Measurements from ENCODE around the gene DLX5.

DNA sequence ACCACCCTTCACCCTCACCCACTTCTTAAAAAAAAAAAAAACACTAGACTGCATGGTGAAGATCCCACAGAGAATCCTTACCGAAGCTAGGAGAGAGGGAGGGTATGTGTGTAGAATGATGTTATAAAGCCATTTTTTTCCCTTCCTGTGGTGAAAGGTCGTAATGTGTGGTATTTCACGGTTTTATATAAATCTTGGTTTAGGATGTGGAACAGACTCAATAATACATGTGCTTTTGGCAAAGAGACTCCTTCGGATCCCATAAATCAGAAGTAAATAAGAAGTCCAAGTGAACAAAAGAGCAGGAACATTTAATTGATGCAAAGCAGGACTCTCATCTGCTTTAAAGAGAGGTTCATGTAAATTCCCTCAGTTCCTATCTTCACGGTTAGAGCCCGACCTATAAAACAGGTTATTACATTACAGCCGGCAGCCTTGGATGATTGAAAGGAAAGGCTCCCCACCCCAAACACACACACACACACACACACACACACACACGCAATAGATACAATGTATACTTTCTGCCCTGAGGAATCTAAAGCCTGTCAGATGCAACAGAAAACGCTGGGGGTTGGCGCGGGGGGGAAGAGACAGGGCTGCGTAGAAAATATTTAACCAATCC lies 8.8 kb downstream of the DLX5 start:
- TF ChIP-seq, protein P1, sequence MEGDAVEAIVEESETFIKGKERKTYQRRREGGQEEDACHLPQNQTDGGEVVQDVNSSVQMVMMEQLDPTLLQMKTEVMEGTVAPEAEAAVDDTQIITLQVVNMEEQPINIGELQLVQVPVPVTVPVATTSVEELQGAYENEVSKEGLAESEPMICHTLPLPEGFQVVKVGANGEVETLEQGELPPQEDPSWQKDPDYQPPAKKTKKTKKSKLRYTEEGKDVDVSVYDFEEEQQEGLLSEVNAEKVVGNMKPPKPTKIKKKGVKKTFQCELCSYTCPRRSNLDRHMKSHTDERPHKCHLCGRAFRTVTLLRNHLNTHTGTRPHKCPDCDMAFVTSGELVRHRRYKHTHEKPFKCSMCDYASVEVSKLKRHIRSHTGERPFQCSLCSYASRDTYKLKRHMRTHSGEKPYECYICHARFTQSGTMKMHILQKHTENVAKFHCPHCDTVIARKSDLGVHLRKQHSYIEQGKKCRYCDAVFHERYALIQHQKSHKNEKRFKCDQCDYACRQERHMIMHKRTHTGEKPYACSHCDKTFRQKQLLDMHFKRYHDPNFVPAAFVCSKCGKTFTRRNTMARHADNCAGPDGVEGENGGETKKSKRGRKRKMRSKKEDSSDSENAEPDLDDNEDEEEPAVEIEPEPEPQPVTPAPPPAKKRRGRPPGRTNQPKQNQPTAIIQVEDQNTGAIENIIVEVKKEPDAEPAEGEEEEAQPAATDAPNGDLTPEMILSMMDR (IDR thresholded peaks at IDR 0.05), result no peak
- no peak for TF ChIP-seq EZH2 (IDR thresholded peaks at IDR 0.05; ENCODE audit: borderline replicate concordance, insufficient read depth, low read depth, low read length, poor library complexity, severe bottlenecking)
